Aorta (tissue), 5 donors: Measurements from ENCODE around the gene SCAMP1. TPM values are rescaled to one million over a fixed set of nuclear protein-coding genes. Genes with fewer than 3 reads are reported as not detected.
A peak's percentile ranks its signal among the peaks of the same experiment; 100 is the strongest.

Experiments
- ATAC-seq: fragments of 200-7000 bp; cut with Tn5 transposase; one replicate; pipeline ENCODE4 v1.9.1; 2022; ENCODE audit warnings: moderate library complexity; ENCODE audit not compliant: low FRiP score
- DNase-seq, 2 donors: peaks; one replicate each; pipeline ENCODE4 v3.0.0-alpha.2; 2020
- H3K27ac ChIP-seq, 2 donors: one replicate each; pipeline ENCODE4 v1.5.1; 2013; ENCODE audit warnings: low read length in 2 of 2, mild to moderate bottlenecking in 2 of 2, moderate library complexity in 2 of 2, control low read depth in 1 of 2, inconsistent platforms in 1 of 2, low read depth in 1 of 2
- H3K27me3 ChIP-seq, 2 donors: one replicate each; pipeline ENCODE4 v1.6.1; 2013; ENCODE audit warnings: control low read depth in 1 of 2, low read length in 1 of 2, mild to moderate bottlenecking in 1 of 2, moderate library complexity in 1 of 2; ENCODE audit not compliant: insufficient read depth in 2 of 2, control insufficient read depth in 1 of 2
- H3K36me3 ChIP-seq, 2 donors: one replicate each; pipeline ENCODE4 v1.6.1; 2013; ENCODE audit warnings: control low read depth in 1 of 2, low read length in 1 of 2, mild to moderate bottlenecking in 1 of 2; ENCODE audit not compliant: insufficient read depth in 2 of 2, control insufficient read depth in 1 of 2
- H3K4me1 ChIP-seq, 2 donors: one replicate each; pipeline ENCODE4 v1.6.1; 2013; ENCODE audit warnings: low read length in 2 of 2, control low read depth in 1 of 2, mild to moderate bottlenecking in 1 of 2, moderate library complexity in 1 of 2; ENCODE audit not compliant: insufficient read depth in 2 of 2, control insufficient read depth in 1 of 2
- H3K4me3 ChIP-seq, 2 donors: one replicate each; pipeline ENCODE4 v1.5.1; 2013; ENCODE audit warnings: low read length in 2 of 2, control low read depth in 1 of 2, mild to moderate bottlenecking in 1 of 2
- H3K9me3 ChIP-seq: one replicate; pipeline ENCODE4 v1.6.1; 2013; ENCODE audit warnings: mild to moderate bottlenecking, low read length; ENCODE audit not compliant: control insufficient read depth
- WGBS, 2 donors: extraction: QIAGEN DNeasy Blood & Tissue Kit; methylation state at CpG; one replicate each; pipeline ENCODE4 v1.1.7; 2013; 5-methylcytosine and 5-hydroxymethylcytosine counted together
- intact Hi-C, 2 donors: fragments of 100-400 bp; cut with DNase I; formaldehyde crosslinking; loops; one replicate each; pipeline versions ENCODE4 v1.14.2 to v1.15.0; 2022
- polyA plus RNA-seq, 2 donors: library from polyadenylated mRNA; stranded (reverse); fragments of 200-250 nt; gene quantifications; one replicate each; pipeline ENCODE4 v1.2.3, GENCODE V29; 2013
- total RNA-seq, 2 donors: library from RNA; stranded (reverse); fragmentation: NEBNext Ultra II Directional; extraction: Animal tissue kit (Norgen Biotek cat#: 25700); gene quantifications; one replicate each; pipeline ENCODE4 v1.2.1, GENCODE V29; 2021
- donor health status: healthy with polysubstance abuse.
- donor health status: Bipolar disorder and iron deficiency.
- donor health status: DM: no; HTN: no; CAD: no.
- donor health status: DM: no; HTN: no; CAD: no.
- donor health status: DM: yes; HTN: yes; CAD: no.

The SCAMP1 gene
- total and polyA plus RNA-seq, 4 donors = 6.0 to 48.1 (median 28.4) TPM

GRCh38 chr5:78515670-78516069 is 155.3 kb downstream of the SCAMP1 start:
- WGBS, 2 donors = 89 to 92% methylated on average over 3 of the region's 3 CpGs
- Histone ChIP-seq H3K4me3 (no peak overlapping the region), H3K27ac (no peak overlapping the region), H3K4me1 (no peaks in the 10 kb centered on the region), H3K36me3 (no peaks in the 10 kb centered on the region), H3K9me3 (no peaks in the 10 kb centered on the region), H3K27me3 (no peaks in the 10 kb centered on the region)
- intact Hi-C loops = no loop called here
- DNase-seq (no peak), ATAC-seq (no peak)

- H3K4me3 ChIP-seq = no peak overlapping the region
- H3K27me3 ChIP-seq = no peaks in the 10 kb centered on the region
- intact Hi-C loops = no loop called here
- 28% methylated on average over 14 of the region's 14 CpGs for WGBS, 2 donors
- H3K4me1 ChIP-seq = no peaks in the 10 kb centered on the region
- ATAC-seq (peak; percentile 89), DNase-seq (peak; percentile 82 to 88)
- H3K9me3 ChIP-seq = no peaks in the 10 kb centered on the region
- no peaks in the 10 kb centered on the region for H3K36me3 ChIP-seq
- H3K27ac ChIP-seq = peak overlapping the region; percentile 68 to 85
Measured at GRCh38 chr5:78518365-78519197, 158.2 kb downstream of the SCAMP1 start.

GRCh38 chr5:78519198-78519941 is 159.0 kb downstream of the SCAMP1 start:
- WGBS, 2 donors = 91 to 95% methylated on average over 9 of the region's 9 CpGs
- H3K4me1 ChIP-seq = peaks cover 0 to 4% of the 10 kb centered on the region in 2 donors
- H3K4me3 ChIP-seq = no peak overlapping the region
- no peaks in the 10 kb centered on the region for H3K27me3 ChIP-seq
- intact Hi-C loops = no loop called here
- H3K27ac ChIP-seq = peak overlapping the region; percentile 68 to 85
- ATAC-seq = no peak
- no peak for DNase-seq
- H3K36me3 ChIP-seq = no peaks in the 10 kb centered on the region
- no peaks in the 10 kb centered on the region for H3K9me3 ChIP-seq

GRCh38 chr5:78521455-78521854 is 161.0 kb downstream of the SCAMP1 start:
- Histone ChIP-seq H3K4me3 (no peak overlapping the region), H3K36me3 (no peaks in the 10 kb centered on the region), H3K9me3 (no peaks in the 10 kb centered on the region), H3K27me3 (no peaks in the 10 kb centered on the region), H3K27ac (no peak overlapping the region), H3K4me1 (peaks cover 0 to 8% of the 10 kb centered on the region in 2 donors)
- intact Hi-C loops = loop anchor here in 1 of 2 donors (10.0 kb wide), 1 partner anchor 223 kb away; no protein-coding TSS in a partner anchor
- DNase-seq (no peak), ATAC-seq (no peak)
- WGBS, 2 donors = 67 to 73% methylated on average over 2 of the region's 2 CpGs

GRCh38 chr5:78522476-78523260 is 162.3 kb downstream of the SCAMP1 start:
- 81% methylated on average over 9 of the region's 9 CpGs for WGBS, 2 donors
- Histone ChIP-seq H3K4me1 (peaks cover 0 to 9% of the 10 kb centered on the region in 2 donors), H3K9me3 (no peaks in the 10 kb centered on the region), H3K36me3 (no peaks in the 10 kb centered on the region), H3K4me3 (no peak overlapping the region), H3K27ac (no peak overlapping the region), H3K27me3 (no peaks in the 10 kb centered on the region)
- ATAC-seq (no peak), DNase-seq (no peak)
- intact Hi-C loops = loop anchor here in 1 of 2 donors (10.0 kb wide), 1 partner anchor 222 kb away; no protein-coding TSS in a partner anchor

GRCh38 chr5:78523314-78524193 is 163.1 kb downstream of the SCAMP1 start:
- peaks cover 0 to 9% of the 10 kb centered on the region in 2 donors for H3K4me1 ChIP-seq
- WGBS, 2 donors = 71 to 73% methylated on average over 15 of the region's 15 CpGs
- ATAC-seq = no peak
- H3K9me3 ChIP-seq = no peaks in the 10 kb centered on the region
- H3K4me3 ChIP-seq = no peak overlapping the region
- H3K27me3 ChIP-seq = no peaks in the 10 kb centered on the region
- intact Hi-C loops = loop anchor here in 1 of 2 donors (2.0 to 10.0 kb wide), 2 partner anchors 17 to 221 kb away; no protein-coding TSS in a partner anchor
- H3K27ac ChIP-seq = peak overlapping the region in 1 of 2 donors; percentile 8
- DNase-seq = no peak
- H3K36me3 ChIP-seq = no peaks in the 10 kb centered on the region

- DNase-seq = peak in 1 of 2 donors; percentile 70
- WGBS, 2 donors = 69% methylated on average over 7 of the region's 7 CpGs
- intact Hi-C loops = loop anchor here in 1 of 2 donors (10.0 kb wide), 1 partner anchor 219 kb away; no protein-coding TSS in a partner anchor
Measured at GRCh38 chr5:78526049-78526525, 165.7 kb downstream of the SCAMP1 start.

More at GRCh38 chr5:78526049-78526525, 165.7 kb downstream of the SCAMP1 start:
- ATAC-seq = peak; percentile 53
- Histone ChIP-seq H3K4me1 (peaks cover 0 to 9% of the 10 kb centered on the region in 2 donors), H3K27me3 (no peaks in the 10 kb centered on the region), H3K9me3 (no peaks in the 10 kb centered on the region), H3K36me3 (no peaks in the 10 kb centered on the region), H3K27ac (peak overlapping the region in 1 of 2 donors; percentile 55), H3K4me3 (no peak overlapping the region)
